Sigmoid colon (tissue), 7 donors: ENCODE measurements around the gene PTPN2. TPM values are rescaled to one million over a fixed set of nuclear protein-coding genes. Genes with fewer than 3 reads are reported as not detected.

Source experiments
- DNase-seq: peaks from one replicate; pipeline ENCODE4 v3.0.0-alpha.2; 2019
- H3K27ac ChIP-seq, 4 donors: fragments of 200-600 bp; sonication (generic); one replicate each; pipeline ENCODE4 v1.5.1; 2016 to 2019; ENCODE audit warnings: mild to moderate bottlenecking in 1 of 4
- H3K27me3 ChIP-seq, 3 donors: fragments of 200-600 bp; sonication (generic); one replicate each; pipeline ENCODE4 v1.5.1; 2019; ENCODE audit warnings: mild to moderate bottlenecking in 1 of 3
- H3K36me3 ChIP-seq, 4 donors: fragments of 200-600 bp; sonication (generic); one replicate each; pipeline ENCODE4 v1.5.1; 2016 to 2019
- H3K4me1 ChIP-seq, 4 donors: fragments of 200-600 bp; sonication (generic); one replicate each; pipeline ENCODE4 v1.5.1; 2017 to 2019
- H3K4me3 ChIP-seq, 4 donors: fragments of 200-600 bp; sonication (generic); one replicate each; pipeline ENCODE4 v1.5.1; 2017 to 2019; ENCODE audit warnings: mild to moderate bottlenecking in 2 of 4, moderate library complexity in 1 of 4
- H3K9me3 ChIP-seq, 4 donors: fragments of 200-600 bp in 3 of 4; sonication (generic) in 3 of 4; one replicate each; pipeline versions ENCODE4 v1.5.1 to v1.6.1; 2013 to 2019
- CTCF ChIP-seq, 4 experiments: fragments of 450-650 bp in 3 of 4; fragments of 200-600 bp in 1 of 4; IDR thresholded peaks; one replicate each; pipeline ENCODE4 v1.5.1; 2016 to 2019; ENCODE audit warnings: antibody characterized with exemption in 4 of 4, mild to moderate bottlenecking in 3 of 4, moderate library complexity in 2 of 4
- EP300 ChIP-seq, 4 donors: sonication (generic); formaldehyde crosslinking; IDR thresholded peaks; one replicate each; pipeline ENCODE4 v1.6.1; 2017; ENCODE audit warnings: antibody characterized with exemption in 4 of 4
- POLR2A ChIP-seq, 2 donors: fragments of 450-650 bp; IDR thresholded peaks; one replicate each; pipeline ENCODE4 v1.6.1; 2016; ENCODE audit warnings: antibody characterized with exemption in 2 of 2, mild to moderate bottlenecking in 2 of 2, moderate library complexity in 2 of 2
- POLR2AphosphoS5 ChIP-seq, 4 donors: sonication (generic); formaldehyde crosslinking; IDR thresholded peaks; one replicate each; pipeline ENCODE4 v1.6.1; 2017; ENCODE audit warnings: antibody characterized with exemption in 4 of 4
- WGBS, 2 donors: extraction: QIAGEN DNeasy Blood & Tissue Kit; methylation state at CpG; one replicate each; pipeline ENCODE4 v1.1.7; 2013; 5-methylcytosine and 5-hydroxymethylcytosine counted together
- intact Hi-C: fragments of 100-400 bp; cut with DNase I; formaldehyde crosslinking; loops from one replicate; pipeline ENCODE4 v1.15.1; 2023
- polyA plus RNA-seq, 3 donors: library from polyadenylated mRNA; stranded (reverse); fragments of 200-250 nt; gene quantifications; one replicate each; pipeline ENCODE4 v1.2.3, GENCODE V29; 2013
- total RNA-seq, 4 donors: library from RNA; depleted of rRNA; stranded (reverse); fragments of >200 nt; gene quantifications; one replicate each; pipeline ENCODE4 v1.1.0, GENCODE V29; 2016
- donor health status: healthy with polysubstance abuse.
- donor health status: Bipolar disorder and iron deficiency.
- donor health status: healthy.

Gene PTPN2
- total and polyA plus RNA-seq, 7 donors = 20.0 to 43.1 (median 31.0) TPM

- TF ChIP-seq CTCF (IDR thresholded peaks at IDR 0.05) (no peak), POLR2AphosphoS5 (IDR thresholded peaks at IDR 0.05) (no peak), POLR2A (IDR thresholded peaks at IDR 0.05) (no peak), EP300 (IDR thresholded peaks at IDR 0.05) (no peak)
- intact Hi-C loops = no loop called here
- WGBS, 2 donors = 86 to 90% methylated on average over 4 of the region's 4 CpGs
- Histone ChIP-seq H3K4me3 (no peak overlapping the region), H3K27me3 (no peaks in the 10 kb centered on the region), H3K27ac (no peak overlapping the region), H3K9me3 (no peaks in the 10 kb centered on the region), H3K36me3 (no peaks in the 10 kb centered on the region), H3K4me1 (no peaks in the 10 kb centered on the region)
- no peak for DNase-seq
Observed at GRCh38 chr18:12769644-12770440, 114.2 kb downstream of the PTPN2 start.

- Histone ChIP-seq H3K4me3 (no peak overlapping the region), H3K27me3 (no peaks in the 10 kb centered on the region), H3K9me3 (no peaks in the 10 kb centered on the region), H3K4me1 (no peaks in the 10 kb centered on the region), H3K27ac (no peak overlapping the region), H3K36me3 (no peaks in the 10 kb centered on the region)
- intact Hi-C loops = no loop called here
- TF ChIP-seq CTCF (IDR thresholded peaks at IDR 0.05) = no peak
- DNase-seq = no peak
- 92 to 94% methylated on average over 3 of the region's 3 CpGs for WGBS, 2 donors
Observed at GRCh38 chr18:12769136-12769535, 114.9 kb downstream of the PTPN2 start.

GRCh38 chr18:12768625-12769024 lies 115.4 kb downstream of the PTPN2 start:
- no peak for DNase-seq
- WGBS, 2 donors = 68 to 87% methylated on average over 3 of the region's 3 CpGs
- H3K9me3 ChIP-seq = no peaks in the 10 kb centered on the region
- no peaks in the 10 kb centered on the region for H3K27me3 ChIP-seq
- no peaks in the 10 kb centered on the region for H3K36me3 ChIP-seq
- no peak overlapping the region for H3K4me3 ChIP-seq
- no peaks in the 10 kb centered on the region for H3K4me1 ChIP-seq
- no peak for TF ChIP-seq EP300 (IDR thresholded peaks at IDR 0.05)
- TF ChIP-seq POLR2AphosphoS5 (IDR thresholded peaks at IDR 0.05) = no peak
- no peak for TF ChIP-seq CTCF (IDR thresholded peaks at IDR 0.05)
- TF ChIP-seq POLR2A (IDR thresholded peaks at IDR 0.05) = no peak
- no peak overlapping the region for H3K27ac ChIP-seq
- intact Hi-C loops = no loop called here

- WGBS, 2 donors = 95 to 97% methylated on average over 9 of the region's 9 CpGs
- no peak for TF ChIP-seq POLR2AphosphoS5 (IDR thresholded peaks at IDR 0.05)
- TF ChIP-seq POLR2A (IDR thresholded peaks at IDR 0.05) = no peak
- no peak for TF ChIP-seq EP300 (IDR thresholded peaks at IDR 0.05)
- TF ChIP-seq CTCF (IDR thresholded peaks at IDR 0.05) = no peak
- Histone ChIP-seq H3K4me1 (no peaks in the 10 kb centered on the region), H3K27me3 (no peaks in the 10 kb centered on the region), H3K36me3 (no peaks in the 10 kb centered on the region), H3K9me3 (no peaks in the 10 kb centered on the region), H3K4me3 (no peak overlapping the region), H3K27ac (no peak overlapping the region)
- intact Hi-C loops = no loop called here
- DNase-seq = no peak
Observed at GRCh38 chr18:12767580-12768155, 116.4 kb downstream of the PTPN2 start.
